ENCODE data around the gene TES.

DNA sequence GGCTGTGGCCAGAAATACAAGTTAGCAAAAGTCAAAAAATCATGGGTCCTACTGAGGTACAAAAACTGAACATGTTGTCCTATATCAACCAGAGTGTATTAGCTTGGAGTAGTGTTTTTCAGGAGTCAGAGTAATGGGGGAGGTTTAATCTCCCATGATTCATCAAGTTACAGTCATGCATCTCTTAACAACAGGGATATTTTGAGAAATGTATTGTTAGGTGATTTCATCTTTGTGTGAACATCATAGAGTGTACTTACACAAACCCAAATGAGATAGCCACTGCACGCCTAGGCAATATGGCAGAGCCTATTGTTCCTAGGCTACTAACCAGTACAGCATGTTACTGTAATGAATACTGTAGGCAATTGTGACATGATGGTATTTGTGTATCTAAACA lies 14.9 kb upstream of the TES start:
- TF ChIP-seq, protein P1, sequence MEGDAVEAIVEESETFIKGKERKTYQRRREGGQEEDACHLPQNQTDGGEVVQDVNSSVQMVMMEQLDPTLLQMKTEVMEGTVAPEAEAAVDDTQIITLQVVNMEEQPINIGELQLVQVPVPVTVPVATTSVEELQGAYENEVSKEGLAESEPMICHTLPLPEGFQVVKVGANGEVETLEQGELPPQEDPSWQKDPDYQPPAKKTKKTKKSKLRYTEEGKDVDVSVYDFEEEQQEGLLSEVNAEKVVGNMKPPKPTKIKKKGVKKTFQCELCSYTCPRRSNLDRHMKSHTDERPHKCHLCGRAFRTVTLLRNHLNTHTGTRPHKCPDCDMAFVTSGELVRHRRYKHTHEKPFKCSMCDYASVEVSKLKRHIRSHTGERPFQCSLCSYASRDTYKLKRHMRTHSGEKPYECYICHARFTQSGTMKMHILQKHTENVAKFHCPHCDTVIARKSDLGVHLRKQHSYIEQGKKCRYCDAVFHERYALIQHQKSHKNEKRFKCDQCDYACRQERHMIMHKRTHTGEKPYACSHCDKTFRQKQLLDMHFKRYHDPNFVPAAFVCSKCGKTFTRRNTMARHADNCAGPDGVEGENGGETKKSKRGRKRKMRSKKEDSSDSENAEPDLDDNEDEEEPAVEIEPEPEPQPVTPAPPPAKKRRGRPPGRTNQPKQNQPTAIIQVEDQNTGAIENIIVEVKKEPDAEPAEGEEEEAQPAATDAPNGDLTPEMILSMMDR (IDR thresholded peaks at IDR 0.05; ENCODE audit: low read depth, low read length, missing input control) = no peak
- no peak for TF ChIP-seq GABPA (IDR thresholded peaks at IDR 0.05 in 1 of 2, conservative IDR thresholded peaks at IDR 0.05 in 1 of 2)
- TF ChIP-seq RAD21 (IDR thresholded peaks at IDR 0.05) = no peak
- TF ChIP-seq, protein P2, sequence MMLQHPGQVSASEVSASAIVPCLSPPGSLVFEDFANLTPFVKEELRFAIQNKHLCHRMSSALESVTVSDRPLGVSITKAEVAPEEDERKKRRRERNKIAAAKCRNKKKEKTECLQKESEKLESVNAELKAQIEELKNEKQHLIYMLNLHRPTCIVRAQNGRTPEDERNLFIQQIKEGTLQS (IDR thresholded peaks at IDR 0.05) = no peak
- TF ChIP-seq TAF1 (conservative IDR thresholded peaks at IDR 0.05) = no peak
- TF ChIP-seq, protein P3, sequence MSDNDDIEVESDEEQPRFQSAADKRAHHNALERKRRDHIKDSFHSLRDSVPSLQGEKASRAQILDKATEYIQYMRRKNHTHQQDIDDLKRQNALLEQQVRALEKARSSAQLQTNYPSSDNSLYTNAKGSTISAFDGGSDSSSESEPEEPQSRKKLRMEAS (IDR thresholded peaks at IDR 0.05) = no peak
- TF ChIP-seq JUND (IDR thresholded peaks at IDR 0.05) = no peak
- no peak for TF ChIP-seq YY1 (IDR thresholded peaks at IDR 0.05)
- no peak for TF ChIP-seq EGR1 (IDR thresholded peaks at IDR 0.05; ENCODE audit: low read depth in 2 of 2)

All from liver (tissue), 3 donors.